AG09319 (cell line): ENCODE data around the gene PCP4.
"Not testable (repeated sequence)": the region's sequence is repeated elsewhere in the genome, so short reads cannot be mapped to it uniquely, and the experiment has no call there.

Source experiments
- DNase-seq: peaks from one replicate; pipeline ENCODE4 v3.0.0-alpha.2; 2010; ENCODE audit warnings: low read depth; ENCODE audit errors: extremely low read depth
- CTCF ChIP-seq: IDR thresholded peaks from 2 replicates; pipeline ENCODE4 v1.5.1; 2011; ENCODE audit warnings: low read depth, mild to moderate bottlenecking, inconsistent platforms, low read length, moderate library complexity

The PCP4 gene

GRCh38 chr21:39882839-39883195 lies 15.6 kb downstream of the PCP4 start:
- DNase-seq, result no peak
- no peak for TF ChIP-seq CTCF

GRCh38 chr21:39885119-39885848 lies 18.0 kb downstream of the PCP4 start:
- no peak for DNase-seq

GRCh38 chr21:39888848-39889247 lies 21.6 kb downstream of the PCP4 start:
- no peak for DNase-seq
- TF ChIP-seq CTCF, result no peak

More at GRCh38 chr21:39885119-39885848, 18.0 kb downstream of the PCP4 start:
- TF ChIP-seq CTCF, result no peak

GRCh38 chr21:39891111-39891510 lies 23.9 kb downstream of the PCP4 start:
- no peak for TF ChIP-seq CTCF

GRCh38 chr21:39891863-39892262 lies 24.6 kb downstream of the PCP4 start:
- DNase-seq, result not testable (repeated sequence)

More at GRCh38 chr21:39891111-39891510, 23.9 kb downstream of the PCP4 start:
- DNase-seq, result no peak

GRCh38 chr21:39900491-39900890 lies 33.3 kb downstream of the PCP4 start:
- TF ChIP-seq CTCF, result no peak
- DNase-seq, result no peak

GRCh38 chr21:39900911-39901310 lies 33.7 kb downstream of the PCP4 start:
- no peak for DNase-seq
- no peak for TF ChIP-seq CTCF

GRCh38 chr21:39902986-39903385 lies 35.7 kb downstream of the PCP4 start:
- no peak for TF ChIP-seq CTCF
- no peak for DNase-seq
